ENCODE data around the gene MYO1D. TPM values are rescaled to one million over a fixed set of nuclear protein-coding genes. Genes with fewer than 3 reads are reported as not detected.

Gene MYO1D
- total RNA-seq, 1 donor from 2014 or later = 27.7 TPM

GRCh38 chr17:32494621-32495358 lies 382.1 kb downstream of the MYO1D start:
- H3K4me3 Mint-ChIP-seq = no peak overlapping the region
- CTCF ChIA-PET = interaction anchor here (1.2 kb wide), 1 partner anchor 9 kb away, joined by 3 read pairs; no protein-coding TSS in a partner anchor
- H3K4me1 Mint-ChIP-seq = peaks cover 54% of the 10 kb centered on the region
- H3K27me3 Mint-ChIP-seq = no peaks in the 10 kb centered on the region
- ATAC-seq (ENCODE audit: low read depth) (no peak), DNase-seq (no peak)
- no peak overlapping the region for H3K27ac Mint-ChIP-seq
- intact Hi-C loops (cut with micrococcal nuclease) = no loop called here
- H3K9me3 Mint-ChIP-seq = no peaks in the 10 kb centered on the region
- peaks cover 12% of the 10 kb centered on the region for H3K36me3 Mint-ChIP-seq (ENCODE audit: low read depth)
- TF ChIP-seq, protein P1, sequence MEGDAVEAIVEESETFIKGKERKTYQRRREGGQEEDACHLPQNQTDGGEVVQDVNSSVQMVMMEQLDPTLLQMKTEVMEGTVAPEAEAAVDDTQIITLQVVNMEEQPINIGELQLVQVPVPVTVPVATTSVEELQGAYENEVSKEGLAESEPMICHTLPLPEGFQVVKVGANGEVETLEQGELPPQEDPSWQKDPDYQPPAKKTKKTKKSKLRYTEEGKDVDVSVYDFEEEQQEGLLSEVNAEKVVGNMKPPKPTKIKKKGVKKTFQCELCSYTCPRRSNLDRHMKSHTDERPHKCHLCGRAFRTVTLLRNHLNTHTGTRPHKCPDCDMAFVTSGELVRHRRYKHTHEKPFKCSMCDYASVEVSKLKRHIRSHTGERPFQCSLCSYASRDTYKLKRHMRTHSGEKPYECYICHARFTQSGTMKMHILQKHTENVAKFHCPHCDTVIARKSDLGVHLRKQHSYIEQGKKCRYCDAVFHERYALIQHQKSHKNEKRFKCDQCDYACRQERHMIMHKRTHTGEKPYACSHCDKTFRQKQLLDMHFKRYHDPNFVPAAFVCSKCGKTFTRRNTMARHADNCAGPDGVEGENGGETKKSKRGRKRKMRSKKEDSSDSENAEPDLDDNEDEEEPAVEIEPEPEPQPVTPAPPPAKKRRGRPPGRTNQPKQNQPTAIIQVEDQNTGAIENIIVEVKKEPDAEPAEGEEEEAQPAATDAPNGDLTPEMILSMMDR (IDR thresholded peaks at IDR 0.05) = no peak
- POLR2A ChIA-PET = interaction anchor here (0.6 to 1.7 kb wide), 3 partner anchors 8 to 53 kb away, joined by 4 to 8 read pairs (median 4); partner anchors contain the start of gene CDK5R1

DNA sequence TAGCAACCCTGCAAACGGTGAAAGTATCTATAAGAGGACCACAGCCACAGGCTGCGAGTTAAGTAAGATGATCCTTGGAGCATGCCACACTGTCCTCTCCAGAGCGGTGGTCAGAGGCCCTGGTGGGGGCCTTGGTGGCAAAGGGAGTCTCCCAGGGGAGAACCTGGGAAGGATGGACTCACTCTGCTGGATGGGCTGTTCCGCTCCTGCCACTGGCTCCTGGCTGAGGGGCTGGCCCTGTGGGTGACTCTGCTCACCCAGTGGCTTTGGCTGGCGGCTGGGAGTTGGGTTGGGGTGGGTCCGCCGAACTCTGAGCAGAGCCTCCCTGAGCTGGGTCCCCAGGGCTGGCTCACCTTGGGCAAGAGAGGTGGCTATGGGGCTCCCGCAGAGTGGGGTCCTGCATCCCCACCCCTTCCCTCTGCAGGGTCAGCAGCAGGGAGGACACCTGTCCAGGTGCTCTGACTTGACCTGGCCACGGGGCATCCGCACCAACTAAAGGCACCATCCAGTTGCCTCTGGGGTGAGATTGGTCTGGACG lies 382.9 kb downstream of the MYO1D start:
- no peaks in the 10 kb centered on the region for H3K9me3 Mint-ChIP-seq
- DNase-seq (no peak), ATAC-seq (ENCODE audit: low read depth) (no peak)
- TF ChIP-seq, protein P1 (IDR thresholded peaks at IDR 0.05) = no peak
- ChIA-PET POLR2A (no interaction called here), CTCF (no interaction called here)
- peaks cover 61% of the 10 kb centered on the region for H3K4me1 Mint-ChIP-seq
- no peak overlapping the region for H3K4me3 Mint-ChIP-seq
- intact Hi-C loops (cut with micrococcal nuclease) = no loop called here
- peaks cover 18% of the 10 kb centered on the region for H3K36me3 Mint-ChIP-seq (ENCODE audit: low read depth)
- H3K27me3 Mint-ChIP-seq = no peaks in the 10 kb centered on the region
- no peak overlapping the region for H3K27ac Mint-ChIP-seq

DNA sequence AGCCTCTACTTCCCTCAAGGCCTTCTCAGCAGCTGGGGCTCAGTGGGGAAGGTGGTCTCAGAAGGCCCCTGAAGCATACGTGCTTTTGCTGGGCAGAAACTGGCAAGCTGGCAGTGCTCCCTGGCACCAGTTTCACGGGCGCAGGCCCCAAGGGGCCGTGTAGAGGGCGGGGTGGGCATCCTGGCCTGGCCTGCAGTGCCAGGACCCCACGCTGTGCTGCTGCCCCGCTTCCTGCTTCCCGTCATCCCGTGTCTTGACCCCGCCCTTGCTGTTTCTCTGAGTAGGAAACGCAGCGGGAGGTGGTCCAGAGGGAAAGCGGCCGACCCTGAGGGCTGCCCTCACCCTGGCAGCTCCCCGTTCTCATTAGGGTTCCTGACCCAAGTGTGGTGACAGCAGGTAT lies 383.4 kb downstream of the MYO1D start:
- intact Hi-C loops (cut with micrococcal nuclease) = no loop called here
- no peak for ATAC-seq (ENCODE audit: low read depth)
- H3K4me1 Mint-ChIP-seq = peaks cover 66% of the 10 kb centered on the region

GRCh38 chr17:32492648-32493289 lies 384.2 kb downstream of the MYO1D start:
- intact Hi-C loops (cut with micrococcal nuclease) = loop anchor here (1.0 kb wide), 1 partner anchor 11 kb away; no protein-coding TSS in a partner anchor
- POLR2A ChIA-PET = interaction anchor here (2.2 to 2.4 kb wide), 2 partner anchors 25 to 31 kb away, joined by 21 to 27 read pairs; no protein-coding TSS in a partner anchor

More for the DNA sequence above, 383.4 kb downstream of the MYO1D start:
- TF ChIP-seq, protein P1 (IDR thresholded peaks at IDR 0.05) = no peak
- ChIA-PET CTCF (no interaction called here), POLR2A (no interaction called here)
- Mint-ChIP-seq H3K27ac (no peak overlapping the region), H3K36me3 (ENCODE audit: low read depth) (peaks cover 21% of the 10 kb centered on the region), H3K9me3 (no peaks in the 10 kb centered on the region), H3K27me3 (no peaks in the 10 kb centered on the region), H3K4me3 (no peak overlapping the region)
- DNase-seq = no peak

More at GRCh38 chr17:32492648-32493289, 384.2 kb downstream of the MYO1D start:
- Mint-ChIP-seq H3K36me3 (ENCODE audit: low read depth) (peaks cover 28% of the 10 kb centered on the region), H3K4me1 (peaks cover 74% of the 10 kb centered on the region), H3K27ac (peak overlapping the region; percentile 85), H3K27me3 (no peaks in the 10 kb centered on the region), H3K4me3 (peak overlapping the region; percentile 72), H3K9me3 (no peaks in the 10 kb centered on the region)
- ATAC-seq (ENCODE audit: low read depth) (peak; percentile 20), DNase-seq (no peak)
- TF ChIP-seq, protein P1 (IDR thresholded peaks at IDR 0.05) = no peak
- CTCF ChIA-PET = no interaction called here

Data from activated B cell treated with CpG ODN at 0.5 μM for 24 hours (primary cell).